ENCODE results near the gene IKZF5.

IKZF5 gene

DNA sequence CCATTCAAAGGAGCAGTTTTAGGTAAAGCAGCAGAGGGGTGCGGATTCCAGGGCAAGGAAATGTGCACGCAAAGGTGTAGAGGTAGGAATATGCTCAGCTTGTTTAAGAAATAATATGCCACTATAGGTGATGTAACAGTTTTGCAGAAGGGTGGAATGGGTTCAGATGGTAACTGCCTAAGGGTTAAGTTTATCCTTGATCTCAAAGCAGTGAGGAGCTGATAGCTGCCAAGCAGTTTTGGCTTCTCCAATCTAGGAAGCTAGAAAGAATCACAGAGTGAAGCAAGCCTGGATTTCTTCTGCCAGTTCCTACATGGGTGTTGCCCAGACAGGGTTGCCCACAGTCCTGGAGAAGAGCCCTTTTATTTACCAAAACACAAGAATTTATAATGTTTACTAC, 6.2 kb upstream of the IKZF5 start:
- DNase-seq = no peak

DNA sequence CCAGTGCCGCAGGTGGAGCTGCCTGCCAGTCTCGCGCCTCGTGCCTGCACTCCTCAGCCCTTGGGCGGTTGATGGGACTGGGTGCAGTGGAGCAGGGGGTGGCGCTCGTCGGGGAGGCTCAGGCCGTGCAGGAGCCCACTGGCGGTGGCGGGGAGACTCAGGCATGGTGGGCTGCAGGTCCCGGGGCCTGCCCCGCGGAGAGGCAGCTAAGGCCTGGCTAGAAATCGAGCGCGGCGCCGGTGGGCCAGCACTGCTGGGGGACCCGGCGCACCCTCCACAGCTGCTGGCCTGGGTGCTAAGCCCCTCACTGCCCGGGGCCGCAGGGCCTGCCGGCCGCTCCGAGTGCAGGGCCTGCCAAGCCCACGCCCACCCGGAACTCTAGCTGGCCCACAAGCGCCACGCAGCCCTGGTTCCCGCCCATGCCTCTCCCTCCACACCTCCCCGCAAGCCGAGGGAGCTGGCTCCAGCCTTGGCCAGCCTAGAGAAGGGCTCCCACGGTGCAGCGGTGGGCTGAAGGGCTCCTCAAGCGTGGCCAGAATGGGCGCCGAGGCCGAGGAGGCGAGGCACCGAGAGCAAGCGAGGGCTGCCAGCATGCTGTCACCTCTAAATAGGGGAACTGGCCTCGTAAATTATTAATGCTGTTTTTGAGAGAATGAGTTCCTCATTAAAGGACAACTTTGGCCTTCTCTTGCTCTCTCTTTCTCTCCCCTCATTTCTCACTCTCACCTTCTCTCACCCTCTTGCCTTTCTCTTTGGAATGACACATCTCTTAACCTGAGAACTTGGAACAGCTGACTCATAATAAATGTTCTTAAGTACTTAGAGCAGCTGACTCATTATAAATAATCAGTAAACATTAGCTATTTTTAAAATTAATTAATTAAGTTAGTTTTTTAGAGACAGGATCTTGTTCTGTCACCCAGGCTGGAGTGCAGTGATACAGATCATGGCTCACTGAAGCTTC, 5.1 kb upstream of the IKZF5 start:
- DNase-seq = no peak

- DNase-seq = no peak
These were observed 3.4 kb upstream of the IKZF5 start for GRCh38 chr10:123011987-123012386.

DNA sequence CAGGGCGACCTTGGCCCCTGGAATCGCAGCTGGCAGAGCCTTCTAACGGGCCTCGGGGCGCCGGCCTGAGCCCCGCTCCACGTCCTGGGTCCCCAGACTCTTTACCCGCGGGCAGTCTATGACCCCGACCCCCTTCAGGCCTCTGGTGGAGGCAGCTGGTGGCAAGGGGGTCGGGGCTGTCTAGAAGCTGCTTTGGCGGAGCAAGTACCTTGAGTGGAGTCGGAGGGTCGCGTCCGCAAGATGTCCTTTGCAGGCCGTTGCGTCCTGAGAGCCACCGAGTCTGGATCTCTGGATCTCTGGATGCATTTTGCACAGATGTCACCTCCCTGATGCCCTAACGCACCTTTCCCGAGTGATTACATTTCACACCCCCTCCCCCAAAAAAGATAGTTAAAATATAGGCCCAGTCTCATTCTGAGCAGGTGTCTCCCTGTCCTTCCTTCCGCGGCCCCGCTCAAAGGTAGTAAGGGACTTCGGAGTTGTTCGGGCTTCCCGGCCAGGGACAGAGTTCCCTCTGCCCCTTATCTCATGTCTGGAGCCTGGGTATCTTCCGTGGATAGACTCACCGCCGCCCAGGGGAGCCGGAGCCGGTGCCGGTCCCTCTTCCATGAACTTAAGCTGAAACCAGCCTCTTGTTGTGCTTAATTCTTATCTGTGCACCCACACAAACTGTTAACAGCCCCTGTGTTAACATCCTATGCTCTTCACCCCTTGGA, 668 bp upstream of the IKZF5 start:
- no peak for DNase-seq

- peak; percentile 19 for DNase-seq
These were observed 839 bp downstream of the IKZF5 start for GRCh38 chr10:123007558-123008354.

- DNase-seq = no peak
These were observed 4.3 kb downstream of the IKZF5 start for GRCh38 chr10:123004298-123004697.

GRCh38 chr10:123001370-123001769, 7.2 kb downstream of the IKZF5 start:
- no peak for DNase-seq

DNA sequence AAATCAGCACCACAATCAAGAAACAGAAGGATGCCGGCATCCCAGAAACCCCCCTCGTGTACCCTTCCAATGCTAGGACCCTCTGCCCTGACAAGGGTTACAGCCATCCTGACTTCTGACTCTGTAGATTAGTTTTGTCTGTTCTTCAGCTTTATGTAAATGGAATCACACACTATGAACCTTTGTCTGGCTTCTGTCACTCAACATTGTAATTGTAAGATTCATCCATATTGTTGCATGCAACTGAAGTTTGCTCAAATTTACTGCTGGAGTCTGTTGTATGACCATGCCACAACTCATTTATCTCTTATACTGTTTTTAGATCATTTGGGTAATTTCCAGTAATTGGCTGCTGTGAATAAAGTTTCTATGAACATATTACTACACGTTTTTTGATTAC, 8.4 kb downstream of the IKZF5 start:
- no peak for DNase-seq

GRCh38 chr10:122999347-122999746, 9.2 kb downstream of the IKZF5 start:
- DNase-seq = no peak

DNA sequence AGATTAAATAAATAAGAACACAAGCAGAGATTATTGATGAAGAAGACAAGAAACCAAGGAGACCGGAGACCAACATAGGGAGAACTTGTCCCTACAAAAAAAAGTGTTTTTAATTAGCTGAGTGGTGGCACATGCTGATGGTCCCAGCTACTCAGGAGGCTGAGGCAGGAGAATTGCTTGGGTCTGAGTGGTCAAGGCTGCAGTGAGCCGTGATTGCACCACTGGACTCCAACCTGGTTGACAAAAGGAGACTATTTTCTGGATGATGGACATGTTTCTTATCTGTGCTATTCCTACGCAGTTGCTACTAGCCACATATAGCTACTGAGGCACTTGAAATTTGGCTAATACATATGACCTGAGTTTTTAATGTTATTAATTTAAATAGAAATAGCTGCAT, 9.7 kb downstream of the IKZF5 start:
- no peak for DNase-seq

DNA sequence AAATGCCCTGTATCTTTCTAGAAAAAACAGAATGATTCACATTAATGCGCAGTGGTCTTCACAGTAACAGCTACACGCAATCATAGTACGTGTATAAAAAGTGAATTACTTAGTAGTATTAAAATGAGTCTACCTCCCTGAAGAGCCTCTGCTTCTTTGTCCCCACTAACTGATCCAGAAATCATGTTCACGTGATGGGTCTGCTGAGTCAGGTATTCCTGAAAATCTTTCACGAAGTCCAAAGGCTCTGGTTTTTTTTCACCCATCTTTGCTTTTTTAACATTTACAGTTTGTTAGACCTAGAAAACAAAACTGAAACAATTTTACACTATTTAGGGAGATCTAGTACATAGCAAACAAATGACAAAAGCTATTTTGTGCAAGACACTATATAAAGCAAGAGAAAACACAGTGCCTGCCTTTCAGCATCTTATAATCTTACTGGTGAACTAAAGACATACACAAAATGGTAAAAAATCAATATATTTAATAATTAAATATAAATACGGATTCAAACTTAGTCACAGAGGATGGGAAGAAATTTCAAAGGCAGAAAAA, 10.2 kb downstream of the IKZF5 start:
- DNase-seq = no peak

GRCh38 chr10:122997864-122998263, 10.7 kb downstream of the IKZF5 start:
- DNase-seq = no peak

GRCh38 chr10:122995936-122996335, 12.7 kb downstream of the IKZF5 start:
- no peak for DNase-seq

DNA sequence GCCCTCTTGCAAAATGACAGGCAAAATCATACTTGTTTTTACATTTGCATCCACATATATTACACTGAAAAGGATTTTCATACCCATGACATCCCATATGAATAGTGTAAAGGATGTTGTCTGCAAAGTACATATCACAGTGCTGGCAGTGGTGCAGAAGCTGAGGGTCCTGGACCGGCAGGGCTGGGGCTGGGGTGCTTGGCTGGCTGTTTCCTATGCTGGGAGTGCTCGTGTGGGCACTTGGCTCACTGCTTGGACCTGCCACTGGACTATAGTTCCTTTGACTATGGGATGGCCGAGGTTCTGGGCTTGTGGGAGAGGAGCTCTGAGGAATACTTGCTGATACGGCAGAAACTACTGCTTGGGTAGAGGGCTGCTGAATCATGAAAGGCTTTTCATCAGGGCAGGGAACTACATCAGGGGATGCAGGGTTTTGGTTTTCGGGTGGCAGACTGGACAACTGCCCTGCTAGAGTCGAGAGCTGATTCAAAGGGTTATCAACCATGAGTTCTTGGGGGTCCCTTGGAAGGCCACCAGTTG, 14.7 kb downstream of the IKZF5 start:
- no peak for DNase-seq

DNA sequence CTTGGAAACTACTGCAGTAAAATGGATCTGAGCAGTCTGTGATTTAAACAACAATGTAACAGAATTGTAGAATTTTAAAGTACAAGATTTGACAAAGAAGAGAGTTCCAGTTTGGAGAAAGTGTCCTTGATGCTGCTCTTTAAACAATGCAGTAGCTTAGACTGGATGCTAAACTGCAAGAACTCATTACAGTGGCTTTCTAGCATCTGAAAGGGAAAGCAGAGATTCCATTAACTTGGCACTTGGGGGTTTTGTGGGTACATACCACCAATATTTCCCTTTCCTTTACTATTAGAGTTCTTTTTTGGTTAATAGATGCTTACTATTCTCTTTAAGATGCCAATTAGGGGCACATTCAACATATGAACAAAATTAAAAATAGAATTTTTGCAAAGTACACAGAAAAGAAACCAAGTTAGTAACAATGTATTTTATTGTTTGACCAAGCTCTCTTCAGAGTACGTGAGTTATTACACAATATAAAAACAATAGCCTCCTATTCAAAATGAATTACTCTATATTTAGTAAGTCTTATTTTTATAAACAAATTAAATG, 16.5 kb downstream of the IKZF5 start:
- no peak for DNase-seq

DNA sequence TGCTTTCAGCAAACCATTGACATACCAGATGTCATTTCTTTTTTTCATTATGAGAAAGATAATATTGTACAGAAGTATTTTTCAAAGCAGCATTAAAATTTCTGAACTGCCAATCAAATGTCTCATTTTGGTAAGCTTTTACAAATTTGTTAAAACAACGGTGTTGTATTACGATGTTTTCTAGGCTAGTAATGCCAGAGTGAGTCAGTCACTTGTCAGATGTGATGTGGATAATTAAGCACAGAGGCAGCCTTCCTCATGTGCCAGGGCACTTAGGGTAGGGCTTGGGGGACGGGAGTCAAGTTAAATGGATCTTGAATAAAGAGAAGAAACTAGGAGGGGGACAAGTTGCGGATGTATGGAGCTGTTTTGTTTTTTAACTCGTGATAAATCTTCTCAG, 18.3 kb downstream of the IKZF5 start:
- no peak for DNase-seq

GRCh38 chr10:122988501-122988900, 20.1 kb downstream of the IKZF5 start:
- DNase-seq = no peak

GRCh38 chr10:122986335-122986734, 22.3 kb downstream of the IKZF5 start:
- no peak for DNase-seq

DNA sequence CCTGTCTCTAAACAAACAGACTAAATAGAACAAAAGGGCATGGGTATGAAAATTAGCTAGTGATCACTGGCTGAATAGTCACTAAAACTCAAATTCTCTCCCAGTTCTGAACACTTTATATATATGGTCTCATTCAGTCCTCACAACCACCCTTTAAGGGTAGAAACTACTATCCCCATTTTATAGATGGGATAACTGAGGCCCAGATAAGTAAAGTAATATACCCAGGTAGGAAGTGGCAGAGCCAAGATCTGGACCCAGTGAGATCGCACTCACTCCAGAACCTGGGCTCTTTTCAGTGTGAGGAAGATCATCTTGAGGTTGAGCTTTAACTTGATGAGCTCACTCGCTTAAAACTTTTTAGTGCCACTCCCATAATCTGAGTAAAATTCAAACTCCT, 23.9 kb downstream of the IKZF5 start:
- DNase-seq = no peak

DNA sequence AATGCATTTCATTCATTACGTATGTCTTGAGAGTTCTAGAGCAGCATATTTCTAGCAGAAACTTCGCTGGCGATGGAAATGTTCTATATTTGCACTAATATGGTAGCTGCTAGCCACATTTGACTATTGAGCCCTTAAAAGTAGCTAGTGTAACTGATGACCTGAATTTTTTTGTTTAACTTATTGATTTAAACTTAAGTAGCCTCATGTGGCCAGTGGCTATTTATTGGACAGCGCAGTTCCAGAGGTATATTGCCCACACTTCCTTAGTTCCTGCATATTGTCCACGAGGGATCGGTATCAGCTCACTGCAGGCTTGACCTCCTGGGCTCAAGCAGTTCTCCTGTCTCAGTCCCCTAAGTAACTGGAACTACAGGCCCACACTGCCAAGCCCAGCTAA, 24.7 kb downstream of the IKZF5 start:
- no peak for DNase-seq

DNA sequence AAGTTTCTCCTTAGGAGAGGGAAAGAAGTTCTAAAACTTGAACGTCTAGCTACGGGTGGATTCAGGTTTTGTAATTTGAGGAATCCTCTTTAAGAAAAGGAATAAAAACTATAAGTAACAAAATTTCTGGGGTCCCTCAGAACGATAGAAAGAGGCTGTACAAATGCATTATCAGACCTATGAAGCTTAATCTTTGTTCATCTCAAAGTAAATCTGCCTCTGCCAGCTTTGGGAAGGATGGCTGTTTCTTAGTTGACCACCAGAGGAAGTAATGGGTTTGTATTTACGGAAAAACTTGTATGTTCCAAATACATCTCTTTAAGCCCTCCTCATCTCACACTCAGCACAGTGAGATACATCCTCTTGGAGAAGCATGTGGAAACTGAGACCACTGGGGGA, 27.5 kb downstream of the IKZF5 start:
- DNase-seq = no peak

Data from activated T-cell treated with anti-CD3 and anti-CD28 coated beads for 4 hours (primary cell).